Gastrocnemius medialis (tissue), 4 donors: ENCODE data around the gene AKIRIN2. TPM values are rescaled to one million over a fixed set of nuclear protein-coding genes. Genes with fewer than 3 reads are reported as not detected.
A peak's percentile ranks its signal among the peaks of the same experiment; 100 is the strongest.

Source experiments
- ATAC-seq, 2 donors: fragments of 150-250 bp; one replicate each; pipeline ENCODE4 v1.9.1; 2016
- DNase-seq, 2 donors: peaks; one replicate each; pipeline ENCODE4 v3.0.0-alpha.2; 2019
- H3K27ac ChIP-seq, 4 donors: fragments of 200-600 bp; sonication (generic); 1 replicate in 1 of 4; 2 replicates in 3 of 4; pipeline ENCODE4 v1.5.1; 2016 to 2018; ENCODE audit warnings: mild to moderate bottlenecking in 2 of 4, moderate library complexity in 1 of 4
- H3K27me3 ChIP-seq, 3 donors: fragments of 200-600 bp; sonication (generic) in 2 of 3; 1 replicate in 1 of 3; 2 replicates in 2 of 3; pipeline versions ENCODE4 v1.5.1 to v1.6.0; 2016 to 2019; ENCODE audit warnings: mild to moderate bottlenecking in 1 of 3, moderate library complexity in 1 of 3
- H3K36me3 ChIP-seq, 2 donors: fragments of 200-600 bp; sonication (generic) in 1 of 2; one replicate each; pipeline ENCODE4 v1.5.1; 2017 to 2018
- H3K4me1 ChIP-seq, 2 donors: fragments of 200-600 bp; sonication (generic) in 1 of 2; one replicate each; pipeline ENCODE4 v1.5.1; 2016 to 2017; ENCODE audit warnings: mild to moderate bottlenecking in 2 of 2
- H3K4me3 ChIP-seq, 4 donors: fragments of 200-600 bp; sonication (generic) in 3 of 4; 1 replicate in 1 of 4; 2 replicates in 3 of 4; pipeline ENCODE4 v1.5.1; 2016 to 2019; ENCODE audit warnings: mild to moderate bottlenecking in 2 of 4
- H3K9me3 ChIP-seq, 3 donors: fragments of 200-600 bp; sonication (generic) in 2 of 3; 1 replicate in 1 of 3; 2 replicates in 2 of 3; pipeline ENCODE4 v1.5.1; 2016 to 2019
- POLR2A ChIP-seq, 2 donors: fragments of 450-650 bp; IDR thresholded peaks; one replicate each; pipeline ENCODE4 v1.6.1; 2017; ENCODE audit warnings: antibody characterized with exemption in 2 of 2, mild to moderate bottlenecking in 2 of 2, moderate library complexity in 2 of 2
- in situ Hi-C, 4 donors: fragments of 200-750 bp; cut with MboI; loops; one replicate each; pipeline versions ENCODE4 v1.15.0 to v1.8.0; 2017; ENCODE audit warnings: low sequenced_read_pairs in 4 of 4
- intact Hi-C: fragments of 100-400 bp; cut with DNase I; formaldehyde crosslinking; loops from one replicate; pipeline ENCODE4 v1.15.1; 2023; ENCODE audit warnings: low total_unique reads
- total RNA-seq, 4 donors: library from RNA; depleted of rRNA; stranded (reverse); fragments of >200 nt; gene quantifications; one replicate each; pipeline versions ENCODE4 v1.1.0 to v1.2.3, GENCODE V29; 2016
- TF ChIP-seq, protein P1 (sequence below), 5 experiments: fragments of 450-650 bp in 3 of 5; fragments of 200-600 bp in 2 of 5; sonication (generic) in 2 of 5; IDR thresholded peaks in 4 of 5; conservative IDR thresholded peaks in 1 of 5; 1 replicate in 4 of 5; 2 replicates in 1 of 5; pipeline ENCODE4 v1.5.1; 2016 to 2019; ENCODE audit warnings: antibody characterized with exemption in 5 of 5, mild to moderate bottlenecking in 3 of 5, moderate library complexity in 3 of 5

AKIRIN2 gene
- total RNA-seq, 4 donors from 2014 or later = 25.6 to 44.5 (median 33.1) TPM

DNA sequence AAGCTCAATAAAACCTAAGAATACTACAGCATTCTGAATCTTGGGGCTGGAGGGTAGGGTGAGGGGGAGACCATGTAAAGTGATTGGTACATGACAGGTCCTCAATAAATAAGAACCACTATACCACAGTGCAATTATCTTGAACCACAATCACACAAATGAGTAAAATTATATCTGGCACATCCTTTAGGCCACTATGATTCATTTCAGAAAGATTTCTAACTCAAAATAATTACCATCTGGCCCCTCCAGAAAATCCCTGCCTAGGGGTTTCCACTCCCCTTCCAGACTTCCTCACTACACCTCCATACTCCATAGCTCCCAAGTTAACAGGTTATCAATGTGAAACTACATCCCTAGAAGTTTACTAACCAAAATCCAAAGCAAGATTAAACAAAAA, 19.7 kb downstream of the AKIRIN2 start:
- ATAC-seq = no peak
- H3K27ac ChIP-seq = peak overlapping the region; percentile 53 to 99 (median 94)

DNA sequence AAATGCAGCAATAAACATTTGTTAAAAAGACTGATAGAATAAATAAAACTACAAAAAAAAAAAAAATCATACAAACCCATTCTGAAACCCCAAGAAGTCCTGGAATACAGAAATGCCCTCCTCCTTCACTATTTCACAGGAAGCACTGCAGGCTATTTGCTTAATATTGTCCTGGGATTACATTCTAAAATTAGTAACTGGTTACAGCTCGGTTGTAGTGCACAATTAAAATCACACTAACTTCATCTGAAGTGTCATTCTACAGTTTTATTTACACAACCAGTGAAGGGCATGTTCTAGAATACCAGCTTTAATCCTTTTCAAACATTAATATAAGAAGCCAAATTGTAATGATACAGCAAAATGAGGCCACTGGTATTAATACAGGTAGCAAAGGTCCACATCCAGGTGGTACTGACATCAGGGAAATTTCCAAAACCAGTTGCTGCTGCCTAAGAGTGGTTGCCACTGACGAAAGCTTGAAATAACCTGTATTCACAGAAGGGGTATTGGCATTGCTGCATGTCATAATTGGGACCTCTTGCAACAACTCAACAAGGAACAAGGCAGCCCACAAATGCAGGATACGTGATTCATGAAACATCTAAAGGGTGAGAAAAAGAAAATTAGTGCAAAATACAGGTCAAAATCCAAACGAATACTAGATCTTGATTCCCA, 26.9 kb downstream of the AKIRIN2 start:
- Histone ChIP-seq H3K36me3 (peaks cover 0 to 49% of the 10 kb centered on the region in 2 donors), H3K4me1 (peaks cover 46 to 55% of the 10 kb centered on the region in 2 donors), H3K9me3 (no peaks in the 10 kb centered on the region), H3K4me3 (no peak overlapping the region), H3K27ac (peak overlapping the region; percentile 83 to 99 (median 84)), H3K27me3 (no peaks in the 10 kb centered on the region)
- ATAC-seq (no peak), DNase-seq (no peak)
- intact Hi-C loops (no loop called here), in situ Hi-C loops (no loop called here)
- TF ChIP-seq, protein P1, sequence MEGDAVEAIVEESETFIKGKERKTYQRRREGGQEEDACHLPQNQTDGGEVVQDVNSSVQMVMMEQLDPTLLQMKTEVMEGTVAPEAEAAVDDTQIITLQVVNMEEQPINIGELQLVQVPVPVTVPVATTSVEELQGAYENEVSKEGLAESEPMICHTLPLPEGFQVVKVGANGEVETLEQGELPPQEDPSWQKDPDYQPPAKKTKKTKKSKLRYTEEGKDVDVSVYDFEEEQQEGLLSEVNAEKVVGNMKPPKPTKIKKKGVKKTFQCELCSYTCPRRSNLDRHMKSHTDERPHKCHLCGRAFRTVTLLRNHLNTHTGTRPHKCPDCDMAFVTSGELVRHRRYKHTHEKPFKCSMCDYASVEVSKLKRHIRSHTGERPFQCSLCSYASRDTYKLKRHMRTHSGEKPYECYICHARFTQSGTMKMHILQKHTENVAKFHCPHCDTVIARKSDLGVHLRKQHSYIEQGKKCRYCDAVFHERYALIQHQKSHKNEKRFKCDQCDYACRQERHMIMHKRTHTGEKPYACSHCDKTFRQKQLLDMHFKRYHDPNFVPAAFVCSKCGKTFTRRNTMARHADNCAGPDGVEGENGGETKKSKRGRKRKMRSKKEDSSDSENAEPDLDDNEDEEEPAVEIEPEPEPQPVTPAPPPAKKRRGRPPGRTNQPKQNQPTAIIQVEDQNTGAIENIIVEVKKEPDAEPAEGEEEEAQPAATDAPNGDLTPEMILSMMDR (IDR thresholded peaks at IDR 0.05 in 4 of 5, conservative IDR thresholded peaks at IDR 0.05 in 1 of 5) = no peak
- no peak for TF ChIP-seq POLR2A (IDR thresholded peaks at IDR 0.05)

More for the DNA sequence above, 19.7 kb downstream of the AKIRIN2 start:
- intact Hi-C loops = no loop called here
- DNase-seq = no peak
- H3K4me3 ChIP-seq = no peak overlapping the region
- peaks cover 0 to 18% of the 10 kb centered on the region in 2 donors for H3K36me3 ChIP-seq
- peaks cover 62 to 72% of the 10 kb centered on the region in 2 donors for H3K4me1 ChIP-seq
- no peaks in the 10 kb centered on the region for H3K27me3 ChIP-seq
- TF ChIP-seq, protein P1 (IDR thresholded peaks at IDR 0.05 in 4 of 5, conservative IDR thresholded peaks at IDR 0.05 in 1 of 5) = no peak
- TF ChIP-seq POLR2A (IDR thresholded peaks at IDR 0.05) = no peak
- in situ Hi-C loops = no loop called here
- no peaks in the 10 kb centered on the region for H3K9me3 ChIP-seq

DNA sequence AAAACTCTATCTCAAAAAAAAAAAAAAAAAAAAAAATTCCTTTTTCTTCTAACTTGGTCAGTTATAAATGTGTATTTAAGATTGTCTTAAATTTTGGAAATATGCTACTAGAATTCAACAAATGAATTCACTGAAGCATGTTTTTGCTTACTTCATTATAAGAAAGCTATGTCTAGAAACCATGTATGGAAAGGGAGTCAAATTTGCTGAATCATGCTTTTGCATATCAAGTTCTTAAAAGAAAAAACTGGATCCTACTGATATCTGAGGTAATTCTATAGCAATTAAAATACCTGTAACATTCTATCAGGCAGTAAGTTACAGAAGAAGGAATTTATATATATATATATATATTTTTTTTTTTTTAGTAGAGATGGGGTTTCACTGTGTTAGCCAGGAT, 27.7 kb downstream of the AKIRIN2 start:
- DNase-seq (no peak), ATAC-seq (no peak)
- Histone ChIP-seq H3K36me3 (peaks cover 0 to 49% of the 10 kb centered on the region in 2 donors), H3K9me3 (no peaks in the 10 kb centered on the region), H3K4me1 (peaks cover 44 to 51% of the 10 kb centered on the region in 2 donors), H3K27me3 (no peaks in the 10 kb centered on the region), H3K4me3 (no peak overlapping the region), H3K27ac (peak overlapping the region; percentile 83 to 99 (median 84))
- no peak for TF ChIP-seq POLR2A (IDR thresholded peaks at IDR 0.05)
- TF ChIP-seq, protein P1 (IDR thresholded peaks at IDR 0.05 in 4 of 5, conservative IDR thresholded peaks at IDR 0.05 in 1 of 5) = no peak
- intact Hi-C loops (no loop called here), in situ Hi-C loops (no loop called here)

DNA sequence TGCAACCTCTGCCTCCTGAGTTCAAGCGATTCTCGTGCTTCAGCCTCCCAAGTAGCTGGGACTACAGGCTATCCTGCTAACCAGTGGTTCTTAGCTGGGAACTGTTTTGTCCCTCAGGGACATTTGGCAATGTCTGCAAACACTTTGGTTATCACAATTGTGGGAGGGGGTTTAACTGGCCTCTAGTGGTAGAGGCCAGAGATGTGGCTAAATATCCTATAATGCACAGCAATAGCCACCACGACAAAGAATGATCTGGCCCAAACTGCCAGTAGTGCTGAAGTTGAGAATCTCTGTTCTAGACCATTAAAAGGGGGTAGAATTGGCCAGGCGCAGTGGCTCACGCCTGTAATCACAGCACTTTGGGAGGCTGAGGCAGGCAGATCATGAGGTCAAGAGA, 28.8 kb downstream of the AKIRIN2 start:
- ATAC-seq = no peak
- H3K36me3 ChIP-seq = peaks cover 0 to 46% of the 10 kb centered on the region in 2 donors

More for the DNA sequence above, 28.8 kb downstream of the AKIRIN2 start:
- H3K4me3 ChIP-seq = no peak overlapping the region
- DNase-seq = no peak
- no peaks in the 10 kb centered on the region for H3K27me3 ChIP-seq
- H3K9me3 ChIP-seq = no peaks in the 10 kb centered on the region
- no peak for TF ChIP-seq POLR2A (IDR thresholded peaks at IDR 0.05)
- TF ChIP-seq, protein P1 (IDR thresholded peaks at IDR 0.05 in 4 of 5, conservative IDR thresholded peaks at IDR 0.05 in 1 of 5) = no peak
- in situ Hi-C loops = no loop called here
- H3K27ac ChIP-seq = peak overlapping the region; percentile 83 to 99 (median 84)
- peaks cover 44 to 51% of the 10 kb centered on the region in 2 donors for H3K4me1 ChIP-seq
- intact Hi-C loops = no loop called here
